ENCODE measurements around the gene CYFIP1. TPM values are rescaled to one million over a fixed set of nuclear protein-coding genes. Genes with fewer than 3 reads are reported as not detected.

Gene CYFIP1
- total and polyA plus RNA-seq, 2 donors (not counting 1 experiment from before 2014, with no cell fraction given): 59.4 to 102 TPM

- peaks cover 9% of the 10 kb centered on the region for H3K36me3 ChIP-seq (ENCODE audit: control insufficient read depth, insufficient read depth, low read length)
Measured at GRCh38 chr15:22944651-22945050, 35.5 kb downstream of the CYFIP1 start.

DNA sequence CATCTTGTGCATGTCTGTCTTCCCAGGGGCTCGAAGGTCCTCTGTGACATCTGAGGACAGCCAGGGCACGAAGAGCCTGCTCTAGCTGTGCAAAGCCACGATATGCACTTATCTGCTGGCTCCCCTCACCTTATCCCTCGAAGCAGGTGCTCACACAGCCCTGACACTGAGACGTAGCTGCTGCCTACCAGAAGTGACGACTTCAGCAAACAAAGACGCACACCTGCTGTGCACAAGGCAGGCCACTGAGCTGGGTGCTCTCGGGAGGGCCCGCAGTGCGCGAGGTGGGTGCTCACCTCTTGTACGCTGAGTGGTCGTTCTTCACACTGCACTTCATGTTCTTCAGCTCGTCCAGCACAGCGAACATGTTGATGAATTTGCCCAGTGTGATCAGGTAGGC is 37.3 kb downstream of the CYFIP1 start:
- Histone ChIP-seq H3K9me3 (ENCODE audit: control insufficient read depth, insufficient read depth, low read depth, low read length) (no peaks in the 10 kb centered on the region), H3K27me3 (ENCODE audit: control insufficient read depth, insufficient read depth, low read length) (no peaks in the 10 kb centered on the region), H3K4me3 (replicated peaks in 1 of 4; ENCODE audit: control extremely low read depth in 1 of 4, insufficient read depth in 1 of 4, low read depth in 3 of 4, low read length in 4 of 4) (no peak overlapping the region), H3K79me2 (ENCODE audit: control insufficient read depth, insufficient read depth, low read length) (peaks cover 13% of the 10 kb centered on the region), H3K4me1 (ENCODE audit: control insufficient read depth, extremely low read depth, insufficient read depth, low read length) (no peaks in the 10 kb centered on the region), H3K9ac (ENCODE audit: insufficient read depth, low read length) (no peak overlapping the region), H3K4me2 (ENCODE audit: extremely low read depth, insufficient read depth, low read length) (no peak overlapping the region), H4K20me1 (ENCODE audit: control insufficient read depth, extremely low read depth, insufficient read depth, low read length) (no peaks in the 10 kb centered on the region), H2AFZ (ENCODE audit: low read length) (no peak overlapping the region), H3K36me3 (ENCODE audit: control insufficient read depth, insufficient read depth, low read length) (peaks cover 10% of the 10 kb centered on the region), H3K27ac (ENCODE audit: insufficient read depth, low read length) (no peak overlapping the region)
- no peak for DNase-seq (ENCODE audit: low read depth in 2 of 2)
- no peak for TF ChIP-seq CTCF (conservative IDR thresholded peaks at IDR 0.05 in 1 of 2, IDR thresholded peaks at IDR 0.05 in 1 of 2; ENCODE audit: low read depth in 1 of 2, low read length in 2 of 2)
- no peak for TF ChIP-seq EZH2 (IDR thresholded peaks at IDR 0.05; ENCODE audit: low read length, missing control alignments)

More at GRCh38 chr15:22944651-22945050, 35.5 kb downstream of the CYFIP1 start:
- H3K27ac ChIP-seq (ENCODE audit: insufficient read depth, low read length): no peak overlapping the region
- H2AFZ ChIP-seq (ENCODE audit: low read length): no peak overlapping the region
- TF ChIP-seq EZH2 (IDR thresholded peaks at IDR 0.05; ENCODE audit: low read length, missing control alignments) (no peak), CTCF (conservative IDR thresholded peaks at IDR 0.05 in 1 of 2, IDR thresholded peaks at IDR 0.05 in 1 of 2; ENCODE audit: low read depth in 1 of 2, low read length in 2 of 2) (no peak)
- DNase-seq (ENCODE audit: low read depth in 2 of 2): no peak
- H3K4me1 ChIP-seq (ENCODE audit: control insufficient read depth, extremely low read depth, insufficient read depth, low read length): peaks cover 3% of the 10 kb centered on the region
- no peak overlapping the region for H3K9ac ChIP-seq (ENCODE audit: insufficient read depth, low read length)
- H4K20me1 ChIP-seq (ENCODE audit: control insufficient read depth, extremely low read depth, insufficient read depth, low read length): no peaks in the 10 kb centered on the region
- no peaks in the 10 kb centered on the region for H3K27me3 ChIP-seq (ENCODE audit: control insufficient read depth, insufficient read depth, low read length)
- H3K79me2 ChIP-seq (ENCODE audit: control insufficient read depth, insufficient read depth, low read length): peaks cover 27% of the 10 kb centered on the region
- no peaks in the 10 kb centered on the region for H3K9me3 ChIP-seq (ENCODE audit: control insufficient read depth, insufficient read depth, low read depth, low read length)
- H3K4me2 ChIP-seq (ENCODE audit: extremely low read depth, insufficient read depth, low read length): no peak overlapping the region
- no peak overlapping the region for H3K4me3 ChIP-seq (replicated peaks in 1 of 4; ENCODE audit: control extremely low read depth in 1 of 4, insufficient read depth in 1 of 4, low read depth in 3 of 4, low read length in 4 of 4)

DNA sequence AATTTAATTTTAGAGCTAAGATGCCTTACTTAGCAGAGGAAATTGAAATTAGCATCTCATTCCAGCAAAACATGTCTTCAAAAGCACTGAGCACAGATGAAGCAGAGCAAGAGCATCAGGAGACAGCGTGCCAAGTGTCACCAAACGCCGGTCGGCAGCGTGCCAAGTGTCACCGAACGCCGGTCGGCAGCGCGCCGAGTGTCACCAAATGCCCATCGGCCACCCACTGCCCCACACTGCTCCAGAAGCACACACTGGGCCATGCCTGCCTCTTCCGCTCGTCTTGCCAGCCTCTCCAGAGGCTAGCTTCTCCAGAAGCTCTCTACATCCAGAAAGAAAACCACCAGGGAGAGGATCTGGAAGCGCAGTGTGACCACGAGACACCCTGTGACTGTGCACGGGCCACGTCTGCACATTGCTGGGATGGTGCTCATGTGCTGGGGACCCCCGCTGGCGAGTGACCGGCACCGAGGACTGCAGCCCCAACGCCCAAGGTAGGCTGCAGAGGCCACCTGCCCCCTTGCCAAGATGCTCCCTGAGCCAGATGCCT is 37.8 kb downstream of the CYFIP1 start:
- Histone ChIP-seq H4K20me1 (ENCODE audit: control insufficient read depth, extremely low read depth, insufficient read depth, low read length) (no peaks in the 10 kb centered on the region), H3K4me3 (replicated peaks in 1 of 4; ENCODE audit: control extremely low read depth in 1 of 4, insufficient read depth in 1 of 4, low read depth in 3 of 4, low read length in 4 of 4) (no peak overlapping the region), H3K4me2 (ENCODE audit: extremely low read depth, insufficient read depth, low read length) (no peak overlapping the region), H3K27me3 (ENCODE audit: control insufficient read depth, insufficient read depth, low read length) (no peaks in the 10 kb centered on the region), H3K9me3 (ENCODE audit: control insufficient read depth, insufficient read depth, low read depth, low read length) (no peaks in the 10 kb centered on the region), H2AFZ (ENCODE audit: low read length) (no peak overlapping the region), H3K36me3 (ENCODE audit: control insufficient read depth, insufficient read depth, low read length) (peaks cover 10% of the 10 kb centered on the region), H3K79me2 (ENCODE audit: control insufficient read depth, insufficient read depth, low read length) (peaks cover 8% of the 10 kb centered on the region), H3K9ac (ENCODE audit: insufficient read depth, low read length) (no peak overlapping the region), H3K4me1 (ENCODE audit: control insufficient read depth, extremely low read depth, insufficient read depth, low read length) (no peaks in the 10 kb centered on the region), H3K27ac (ENCODE audit: insufficient read depth, low read length) (no peak overlapping the region)
- TF ChIP-seq EZH2 (IDR thresholded peaks at IDR 0.05; ENCODE audit: low read length, missing control alignments) (no peak), CTCF (conservative IDR thresholded peaks at IDR 0.05 in 1 of 2, IDR thresholded peaks at IDR 0.05 in 1 of 2; ENCODE audit: low read depth in 1 of 2, low read length in 2 of 2) (no peak)
- DNase-seq (ENCODE audit: low read depth in 2 of 2): no peak
